Retina (tissue), 1 donor: Measurements from ENCODE around the gene ELL.

ENCODE experiments used
- DNase-seq: peaks from one replicate; pipeline ENCODE4 v3.0.0-alpha.2; 2016

The ELL gene

DNA sequence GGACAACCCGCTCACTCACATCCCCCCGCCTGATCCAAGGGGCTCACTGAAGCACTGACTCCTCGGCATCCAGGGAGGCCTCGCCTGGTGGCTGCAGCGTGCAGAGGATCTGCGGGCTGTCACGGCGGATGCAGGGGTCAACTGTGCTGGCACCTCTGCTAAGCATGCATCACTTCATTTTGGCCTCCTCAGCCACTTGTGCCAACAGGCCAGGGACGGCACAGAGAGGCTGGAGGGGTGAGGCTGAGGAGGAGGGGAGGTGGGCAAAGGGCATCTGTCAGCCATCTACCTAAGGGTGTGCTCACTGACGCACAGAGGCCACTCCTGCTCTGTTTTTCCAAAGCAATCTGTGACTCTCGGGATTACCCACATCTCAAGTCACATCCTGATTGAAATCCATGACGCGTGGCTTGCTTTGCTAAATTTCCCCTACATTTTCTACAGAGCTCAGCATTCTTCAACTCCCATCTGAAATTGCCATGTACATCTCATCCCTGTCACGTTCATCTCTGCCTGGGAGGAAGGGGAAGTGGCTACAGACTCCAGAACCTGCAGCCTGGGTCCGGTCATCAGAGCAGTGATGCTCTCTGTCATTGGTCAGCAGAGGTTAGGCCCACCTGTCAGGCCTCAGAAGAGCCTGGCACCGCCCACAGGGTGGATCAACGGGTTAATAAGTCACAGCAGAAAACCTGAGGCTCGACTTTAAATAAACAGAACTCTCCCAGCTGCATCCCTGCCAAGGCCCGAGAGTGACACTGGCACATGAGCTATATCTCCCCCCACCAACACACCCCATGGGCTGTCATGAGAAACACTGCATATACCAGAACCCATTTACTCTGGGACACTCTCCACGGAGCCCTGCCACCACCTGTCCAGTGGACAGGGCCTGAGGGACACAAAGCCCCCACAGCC lies 17.6 kb downstream of the ELL start:
- DNase-seq, result peak; percentile 26

DNA sequence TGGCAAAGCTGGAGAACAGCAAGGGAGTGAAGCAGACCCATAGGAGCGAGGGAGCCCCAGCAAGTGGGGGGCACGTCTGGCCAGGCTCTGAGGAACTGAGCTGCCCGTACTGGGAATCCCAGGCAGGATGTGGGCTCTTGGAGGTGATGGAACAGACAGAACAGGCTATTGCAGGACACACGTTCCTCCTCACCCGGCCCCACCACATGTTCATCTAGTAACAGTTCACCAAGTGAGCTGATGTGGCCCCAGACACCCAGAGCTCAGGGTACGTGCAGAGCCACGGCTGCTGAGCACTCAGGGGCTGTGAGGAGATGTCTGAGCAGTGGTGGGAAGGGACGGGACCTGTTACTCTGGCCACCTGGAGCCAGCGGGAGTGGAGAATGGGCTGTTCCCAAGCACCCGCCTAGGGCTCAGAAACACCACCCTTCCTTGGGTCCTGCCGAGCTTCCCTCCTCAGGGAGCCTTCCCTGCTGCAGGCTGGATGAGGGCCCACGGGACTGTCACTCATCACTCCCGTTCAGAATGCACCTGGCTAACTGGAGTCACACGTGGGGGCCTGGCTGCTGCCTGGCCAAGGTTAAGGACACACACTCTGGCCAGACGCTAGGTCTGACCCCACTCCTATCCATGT lies 18.4 kb downstream of the ELL start:
- no peak for DNase-seq

DNA sequence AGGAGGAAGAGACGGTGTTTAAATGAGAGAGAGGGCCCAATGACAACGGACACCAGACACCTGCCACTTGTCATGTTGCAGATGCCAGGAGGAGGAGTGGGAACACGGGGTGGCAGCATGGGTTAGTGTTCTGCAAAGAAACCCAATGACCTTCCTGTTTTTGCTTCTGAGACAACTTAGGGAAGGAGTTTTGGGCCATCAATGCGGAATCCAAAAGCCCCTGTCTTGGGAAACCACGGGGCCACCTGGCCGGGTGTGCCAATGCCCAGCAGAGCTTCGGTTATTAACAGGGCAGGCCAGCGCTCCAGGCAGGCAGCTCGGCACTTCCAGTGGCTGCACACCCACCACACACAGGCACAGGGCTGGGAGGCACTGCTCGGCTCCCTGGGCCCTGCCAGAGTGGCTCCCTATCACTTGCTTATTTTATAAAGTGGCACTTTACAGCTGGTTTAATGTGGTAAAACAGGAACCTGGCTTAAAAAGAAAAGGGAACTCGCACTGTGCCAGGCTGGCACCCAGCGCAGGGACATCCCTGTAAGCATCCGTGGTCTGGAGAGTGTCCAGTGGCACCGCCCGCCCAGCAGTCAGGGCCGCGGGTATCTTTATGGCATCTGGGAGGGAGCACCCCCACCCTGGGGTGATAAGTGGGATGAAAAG lies 19.1 kb downstream of the ELL start:
- no peak for DNase-seq

DNA sequence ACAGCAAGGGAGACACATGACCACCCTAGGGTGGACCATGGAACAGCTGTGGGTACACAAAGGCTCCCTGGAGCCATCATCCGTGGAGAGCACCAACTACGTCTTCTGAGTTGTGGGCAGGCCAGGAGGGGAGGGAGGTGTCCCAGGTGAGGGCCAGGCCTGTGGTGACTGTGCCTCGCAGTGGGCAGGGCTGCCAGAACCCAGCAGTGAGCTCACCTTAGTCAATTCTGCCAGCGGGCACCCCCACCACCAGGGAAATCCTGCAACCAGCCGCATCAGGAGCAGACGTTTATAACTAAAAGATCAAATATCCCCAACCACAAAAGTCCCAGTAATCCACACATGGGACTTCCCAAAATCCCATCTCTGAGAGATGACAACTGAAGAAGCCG lies 19.6 kb downstream of the ELL start:
- no peak for DNase-seq

DNA sequence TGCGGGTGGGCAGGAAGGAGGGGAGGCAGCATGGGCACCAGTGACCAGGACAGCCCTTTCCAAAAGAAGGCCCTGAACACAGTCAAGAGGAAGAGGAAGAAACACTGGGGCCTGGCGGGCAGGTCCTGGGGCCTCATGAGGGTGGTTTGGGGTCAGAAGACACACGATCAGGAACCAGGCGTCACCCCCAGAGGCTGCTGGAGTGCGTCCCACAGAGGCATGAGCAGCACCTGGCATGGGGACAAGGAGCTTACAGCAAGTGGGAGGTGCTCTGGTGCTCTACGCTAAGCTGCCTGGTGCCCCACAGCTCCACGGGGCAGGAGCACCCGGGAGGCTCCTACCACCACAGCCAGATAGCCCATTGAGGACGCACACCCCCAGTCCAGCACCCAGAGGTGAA lies 20.0 kb downstream of the ELL start:
- no peak for DNase-seq

DNA sequence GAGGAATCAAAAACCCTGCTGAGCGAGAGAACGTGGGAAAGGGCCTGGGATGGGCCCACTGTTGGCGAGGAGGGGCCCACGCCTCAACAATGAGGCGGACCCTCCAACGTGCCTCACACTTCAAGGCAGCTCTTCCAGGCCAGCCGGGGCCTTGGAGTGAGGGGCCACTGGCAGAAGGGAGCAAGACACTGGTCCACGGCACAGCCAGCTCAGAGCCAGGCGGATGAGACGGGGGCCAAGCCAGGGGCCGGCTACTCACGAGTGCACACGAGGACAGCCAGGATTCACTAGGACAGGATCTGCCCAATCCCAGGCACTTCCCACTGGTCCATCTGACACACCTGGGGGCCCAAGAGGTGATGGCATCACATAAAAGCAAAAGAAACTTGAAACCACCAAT lies 20.5 kb downstream of the ELL start:
- no peak for DNase-seq

DNA sequence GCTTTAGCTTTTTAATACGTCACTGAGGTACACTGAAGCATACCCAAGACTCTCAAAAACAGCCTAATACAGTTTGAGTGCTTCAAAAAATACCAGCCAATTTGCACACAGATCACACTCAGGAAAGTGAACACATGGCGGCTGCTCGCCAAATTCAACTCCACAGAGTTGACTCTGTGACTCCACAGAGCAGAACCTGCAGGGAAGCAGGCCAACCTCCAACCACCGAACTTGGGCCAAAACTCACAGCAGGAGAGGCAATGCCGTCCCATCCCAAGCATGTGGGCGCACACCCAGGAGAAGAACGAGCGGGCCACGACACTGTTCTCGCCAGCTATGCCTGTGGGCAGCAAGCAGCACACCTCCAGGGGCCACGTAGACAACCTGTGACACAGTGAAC lies 21.1 kb downstream of the ELL start:
- no peak for DNase-seq

DNA sequence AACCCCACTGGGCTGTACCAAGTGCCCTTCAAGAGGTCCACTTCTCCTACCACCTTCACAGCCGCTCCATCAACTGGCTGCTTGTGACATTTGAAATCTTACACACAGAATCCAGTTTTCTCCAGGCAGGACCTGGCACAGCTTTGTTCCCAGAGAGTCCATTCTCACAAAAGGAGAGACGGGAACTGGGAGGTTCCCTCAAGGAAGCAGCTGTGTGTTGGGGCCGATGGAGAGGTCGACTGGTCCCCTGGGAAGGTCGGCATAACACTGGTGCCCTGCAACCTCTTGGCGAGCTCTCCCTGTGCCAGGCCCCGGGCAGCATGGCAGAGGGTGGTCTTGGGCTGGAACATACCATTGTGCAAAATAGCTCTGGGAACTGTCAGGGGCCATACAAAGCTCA lies 21.5 kb downstream of the ELL start:
- no peak for DNase-seq

DNA sequence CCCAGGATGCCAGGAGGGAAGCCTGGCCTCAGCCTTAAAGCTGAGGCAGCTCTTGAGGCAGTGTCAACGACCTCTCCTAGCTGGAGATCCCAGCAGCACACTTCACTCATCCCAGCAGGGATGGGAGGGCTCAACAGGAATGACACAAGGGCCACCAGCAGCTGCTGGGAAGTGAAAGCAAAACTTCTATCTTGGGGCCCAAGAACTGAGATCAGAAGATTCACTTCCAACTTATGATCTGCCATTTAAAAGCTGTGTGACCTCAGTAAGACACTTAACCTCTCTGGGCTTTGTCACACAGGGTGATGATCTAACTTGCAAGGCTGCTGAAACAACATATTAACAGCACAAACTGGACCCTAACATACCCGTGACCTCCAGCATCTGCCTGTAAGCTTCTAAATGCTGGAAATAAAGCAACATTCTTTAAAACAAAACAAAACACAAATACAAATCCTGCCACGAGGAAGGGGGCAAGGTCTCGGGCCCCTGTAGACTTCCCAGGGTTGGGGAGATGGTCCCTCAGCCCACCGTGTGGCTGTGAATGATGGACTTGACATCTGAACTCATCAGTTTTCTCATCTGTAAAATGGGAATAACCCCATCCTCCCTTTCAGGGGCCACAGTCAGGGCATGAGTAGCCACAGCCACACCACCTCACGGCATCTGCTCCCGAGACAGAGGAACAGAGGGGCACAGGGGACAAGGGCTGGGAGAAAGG lies 22.7 kb downstream of the ELL start:
- DNase-seq, result no peak

DNA sequence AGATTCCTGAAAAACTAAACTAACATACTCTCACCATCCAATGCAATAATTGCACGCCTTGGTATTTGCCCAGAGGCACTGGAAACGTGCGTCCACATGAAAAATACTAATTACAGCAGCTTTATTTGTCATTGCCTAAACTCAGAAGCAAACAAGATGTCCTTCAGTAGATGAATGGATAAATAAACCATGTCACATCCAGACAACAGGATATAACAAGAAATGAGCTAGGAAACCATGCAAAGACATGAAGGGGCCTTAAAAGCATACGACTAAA lies 25.0 kb downstream of the ELL start:
- no peak for DNase-seq

DNA sequence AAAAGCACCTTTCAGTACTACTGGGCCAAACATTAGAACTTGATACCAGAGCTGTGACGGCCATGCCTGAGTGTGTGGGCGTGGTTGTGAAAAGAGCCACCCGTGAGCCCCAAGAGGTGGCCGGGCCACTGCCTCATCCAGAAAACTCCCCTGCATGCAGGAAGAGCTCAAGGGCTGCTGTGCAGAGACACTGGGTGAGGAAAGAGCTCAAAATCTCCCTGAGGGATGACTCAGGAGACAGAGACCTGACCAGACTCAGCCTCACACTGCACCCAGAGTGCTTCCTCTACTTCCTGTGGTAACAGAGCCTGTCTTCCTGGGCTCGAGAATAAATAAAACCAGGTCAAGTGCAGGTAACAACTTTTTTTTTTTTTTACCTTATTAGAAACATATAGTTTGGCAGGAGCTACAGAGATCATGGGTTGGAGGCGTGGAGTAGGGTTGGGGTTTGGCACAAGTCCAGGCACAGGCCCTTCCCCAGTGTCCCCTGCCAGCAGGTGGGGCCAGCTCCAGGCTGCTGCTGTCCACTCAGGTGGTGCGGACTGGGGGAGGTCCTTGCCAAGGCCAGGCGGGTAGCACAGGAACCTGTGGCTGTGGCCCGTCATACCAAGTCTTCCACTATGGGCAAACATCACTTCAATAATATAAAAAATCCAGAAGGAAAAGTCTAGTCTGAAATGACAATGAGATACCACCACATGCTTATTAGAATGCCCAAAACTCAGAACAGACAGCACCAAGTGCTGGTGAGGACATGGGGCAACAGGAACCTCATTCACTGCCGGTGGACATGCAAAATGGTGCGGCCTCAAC lies 25.5 kb downstream of the ELL start:
- DNase-seq, result no peak

DNA sequence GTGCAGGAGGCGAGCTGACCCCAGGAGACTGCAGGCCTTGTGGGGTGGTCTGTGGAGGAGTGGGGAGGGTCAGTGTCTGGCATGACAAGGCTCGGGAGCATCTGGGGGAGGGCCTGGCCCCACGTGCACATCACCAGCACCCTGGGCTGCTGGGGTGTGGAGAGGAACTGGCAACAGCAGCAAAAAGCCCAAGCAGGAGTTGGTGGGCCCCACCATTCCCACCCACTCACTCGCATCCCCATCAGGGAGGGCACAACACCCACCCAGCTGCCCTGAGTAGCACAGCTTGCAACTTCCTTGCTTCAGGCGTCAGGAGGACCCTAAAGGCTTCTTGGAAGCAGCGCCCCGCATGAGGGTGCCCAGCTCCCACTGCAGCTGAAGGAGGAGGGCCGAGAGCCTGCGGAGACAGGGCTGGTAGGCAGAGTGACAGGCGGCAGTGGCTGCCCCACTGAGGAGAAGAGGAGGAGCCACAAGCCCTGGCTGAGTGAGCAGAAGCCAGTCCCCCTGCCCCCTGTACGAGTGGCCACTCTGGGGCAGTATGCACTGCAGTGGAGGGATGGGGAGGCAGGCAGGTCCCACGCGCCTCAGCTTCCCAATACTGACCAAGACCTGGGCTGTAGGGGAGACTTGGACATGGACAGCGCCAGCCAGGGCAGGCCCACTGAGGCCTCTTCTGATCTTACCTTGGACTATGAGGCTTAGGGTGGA lies 26.5 kb downstream of the ELL start:
- no peak for DNase-seq

DNA sequence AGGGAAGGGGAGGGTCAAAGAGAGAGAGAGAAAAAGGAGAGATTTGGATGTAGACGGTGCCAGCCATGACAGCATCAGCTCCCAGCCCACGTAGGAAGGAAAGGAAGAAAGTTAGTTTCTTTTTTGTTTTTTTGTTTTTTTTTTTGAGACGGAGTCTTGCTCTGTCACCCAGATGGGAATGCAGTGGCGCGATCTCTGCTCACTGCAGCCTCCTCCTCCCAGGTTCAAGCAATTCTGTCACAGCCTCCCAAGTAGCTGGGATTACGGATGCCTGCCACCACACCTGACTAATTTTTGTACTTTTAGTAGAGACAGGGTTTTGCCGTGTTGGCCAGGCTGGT lies 27.6 kb downstream of the ELL start:
- no peak for DNase-seq

DNA sequence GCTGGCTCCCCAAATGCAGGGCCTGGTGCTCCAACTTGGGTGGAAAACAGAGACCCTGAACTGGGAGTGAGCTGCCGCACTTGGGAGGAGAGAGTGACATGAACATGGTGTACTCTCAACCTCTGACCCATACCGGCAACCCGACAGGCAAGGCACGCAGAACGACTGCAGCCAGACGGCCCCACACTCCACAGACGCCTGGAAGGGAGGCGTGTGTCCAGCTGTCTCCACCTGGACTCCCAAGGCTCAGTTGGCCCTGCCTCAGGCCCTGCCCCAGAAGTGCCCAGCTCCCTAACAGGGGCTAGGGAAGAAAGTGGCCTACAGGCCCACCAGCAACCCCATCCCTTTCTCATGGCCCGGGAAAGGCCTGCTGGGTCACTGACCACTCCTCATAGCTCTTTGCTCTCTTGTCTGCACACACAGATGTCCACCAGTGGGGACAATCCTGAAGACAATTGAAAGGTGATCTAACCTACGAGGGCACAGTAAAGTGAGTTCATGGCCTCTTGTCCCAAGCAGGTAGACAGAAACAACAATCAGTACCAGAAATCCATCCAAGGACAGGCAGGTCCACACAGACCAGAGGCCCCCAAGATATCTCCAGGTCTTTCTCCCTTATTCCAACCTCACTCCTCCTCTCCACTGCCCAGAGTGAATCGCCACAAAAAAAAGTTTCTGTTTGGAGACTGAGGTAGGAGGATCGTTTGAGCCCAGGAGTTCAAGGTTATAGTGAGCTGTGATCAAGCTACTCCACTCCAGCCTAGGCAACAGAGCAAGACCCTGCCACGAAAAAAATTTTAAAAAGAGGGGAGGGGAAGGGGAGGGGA lies 28.2 kb downstream of the ELL start:
- no peak for DNase-seq

DNA sequence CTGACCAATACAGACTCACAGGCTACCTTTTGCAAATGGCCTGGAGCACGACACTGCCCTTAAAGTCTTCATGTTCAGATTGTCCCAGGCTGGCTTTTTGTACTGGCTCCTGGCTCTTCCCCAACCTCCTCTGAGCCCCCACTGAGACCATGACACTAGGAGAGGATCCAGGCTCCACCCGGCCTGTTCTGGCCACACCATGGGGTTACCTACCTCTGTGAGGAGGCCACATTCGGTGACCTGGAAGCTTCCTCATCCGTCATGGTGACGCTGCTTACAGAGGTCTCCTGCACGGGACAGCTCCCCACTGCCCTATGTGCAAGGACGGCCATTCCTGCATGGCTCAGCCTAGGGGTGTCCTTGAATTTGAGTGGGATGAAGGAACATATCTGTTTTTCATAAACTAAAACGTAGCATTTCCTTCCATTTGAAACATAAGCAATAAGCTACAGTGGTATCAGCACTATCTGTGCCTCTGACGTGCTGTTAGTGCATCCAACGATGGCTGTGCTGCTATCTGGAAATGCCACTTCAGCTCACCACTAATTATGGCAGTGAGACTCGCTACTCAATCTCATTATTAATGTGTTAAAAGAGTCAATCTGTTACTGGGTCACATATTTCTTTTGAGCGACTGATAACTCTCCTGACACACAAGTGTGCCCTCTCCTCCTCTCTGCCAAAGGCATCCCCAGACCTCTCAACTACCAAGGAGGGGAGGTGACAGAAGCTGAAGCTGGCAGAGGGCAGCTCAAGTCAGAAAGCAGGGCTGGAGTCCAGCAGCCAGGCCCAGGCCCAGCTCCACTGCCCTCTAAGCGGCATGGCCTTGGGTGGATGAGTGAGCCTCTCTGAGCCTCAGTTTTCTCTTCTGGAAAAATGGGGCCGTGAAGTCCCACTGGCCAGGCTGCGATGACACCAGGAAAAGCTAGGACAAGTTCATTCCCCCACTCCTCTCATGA lies 29.6 kb downstream of the ELL start:
- DNase-seq, result no peak

DNA sequence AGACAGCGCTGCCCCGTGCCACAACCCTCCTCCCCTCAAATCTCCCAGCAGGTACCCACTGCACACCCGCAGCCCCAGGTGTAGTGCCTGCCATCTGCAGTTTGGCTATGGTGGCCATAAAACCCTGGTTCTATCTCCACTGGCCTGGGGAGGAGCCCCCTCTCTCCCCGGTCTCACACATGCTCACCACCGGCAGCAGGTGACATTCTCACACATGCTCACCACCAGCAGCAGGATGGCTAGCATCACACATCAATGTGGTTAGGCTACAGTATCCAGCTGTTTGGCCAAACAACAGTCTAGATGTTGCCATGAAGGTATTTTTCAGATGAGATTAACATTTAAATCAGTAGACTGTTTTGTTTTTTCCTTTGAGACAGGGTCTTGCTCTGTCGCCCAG lies 31.1 kb downstream of the ELL start:
- DNase-seq, result no peak

DNA sequence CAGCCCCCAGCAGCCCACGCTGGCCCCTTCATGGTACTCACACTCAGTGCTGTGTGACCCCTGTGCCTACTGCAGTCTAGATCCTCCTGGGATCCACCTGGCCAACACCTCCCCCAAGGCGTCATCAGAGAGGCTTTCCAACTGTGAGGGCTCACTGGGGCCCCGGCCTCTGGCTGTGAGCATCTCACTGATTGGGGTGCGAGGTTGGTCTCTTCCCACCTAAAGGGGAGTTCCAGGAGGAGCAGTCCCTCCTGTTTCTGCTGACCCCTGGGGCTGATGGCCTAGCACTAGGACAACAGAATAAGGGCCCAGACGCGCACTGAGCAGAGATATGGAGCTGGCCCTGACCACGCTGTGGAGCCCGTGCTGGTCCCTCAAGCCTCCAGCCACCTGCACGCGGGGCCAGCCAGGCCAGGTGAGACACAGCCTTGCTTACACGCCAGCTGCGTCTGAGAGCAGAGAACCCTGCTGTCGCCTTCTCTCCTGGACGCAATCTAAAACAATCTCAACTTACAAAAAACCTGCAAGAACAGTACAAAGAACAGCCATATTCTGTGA lies 32.2 kb downstream of the ELL start:
- DNase-seq, result no peak

DNA sequence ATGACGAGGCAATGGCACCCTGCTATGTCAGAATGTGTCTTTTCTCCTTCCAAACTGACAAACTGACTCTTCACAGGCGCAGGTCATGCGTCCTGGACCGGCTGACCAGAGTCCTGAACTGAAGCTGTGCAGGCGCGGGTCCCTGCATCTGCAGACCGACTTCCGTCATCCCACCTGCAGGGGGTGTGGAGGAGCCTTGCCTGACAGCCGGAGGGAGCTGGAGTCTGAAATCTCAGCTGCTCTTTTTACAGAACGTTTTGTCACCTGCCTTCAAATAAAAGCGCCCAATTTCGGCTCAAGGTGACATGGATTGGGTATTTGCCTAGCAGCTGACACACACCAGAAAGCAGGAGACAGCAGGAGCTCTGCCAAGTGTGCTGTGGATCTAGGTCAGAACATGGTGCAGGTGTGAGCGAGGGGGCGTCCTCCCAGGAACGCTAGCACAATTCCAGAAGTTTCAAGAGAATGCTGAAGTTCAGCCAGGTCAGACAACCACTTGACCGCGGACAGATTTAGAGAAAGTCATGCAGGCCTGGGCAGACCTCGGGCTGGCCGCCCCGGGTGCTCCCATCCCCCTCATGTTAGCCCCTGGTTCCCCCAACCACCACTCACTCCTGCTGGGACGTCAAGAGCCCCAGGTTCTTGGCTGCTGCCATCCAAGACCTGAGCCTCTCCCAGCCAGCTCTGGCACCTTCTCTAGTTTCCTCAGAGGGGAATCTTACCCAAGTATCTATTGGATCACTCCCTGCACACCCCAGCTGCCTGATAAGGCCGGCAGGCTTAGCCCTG lies 32.8 kb downstream of the ELL start:
- peak; percentile 44 for DNase-seq

DNA sequence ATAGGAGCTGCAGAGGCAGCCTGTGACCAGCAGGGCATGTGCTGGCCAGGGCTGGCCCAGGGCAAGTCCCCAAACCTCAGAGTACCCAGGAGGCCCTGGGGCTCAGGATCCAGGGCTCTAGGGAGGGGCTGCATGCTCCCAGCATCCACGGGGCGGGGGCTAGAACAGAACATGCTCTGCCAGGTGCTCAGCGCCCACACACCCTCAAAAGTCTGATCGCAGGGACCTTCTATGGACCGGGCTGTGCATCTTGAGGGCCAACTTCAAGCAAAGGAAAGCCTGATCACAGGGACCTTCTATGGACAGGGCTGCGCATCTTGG lies 33.5 kb downstream of the ELL start:
- DNase-seq, result no peak
